ES-I3 (cell line): ENCODE data around the gene FFAR1.
"Not testable (repeated sequence)": the region's sequence is repeated elsewhere in the genome, so short reads cannot be mapped to it uniquely, and the experiment has no call there.

Experiments
- H3K36me3 ChIP-seq: 2 replicates; pipeline ENCODE4 v1.6.1; 2013; ENCODE audit warnings: mild to moderate bottlenecking, low read length, control low read depth, moderate library complexity; ENCODE audit not compliant: insufficient read depth
- H3K4me1 ChIP-seq: 2 replicates; pipeline ENCODE4 v1.6.1; 2013; ENCODE audit warnings: mild to moderate bottlenecking, control low read depth, low read length; ENCODE audit not compliant: insufficient read depth
- H3K9ac ChIP-seq: 2 replicates; pipeline ENCODE4 v1.6.1; 2013; ENCODE audit warnings: low read depth, mild to moderate bottlenecking, low read length, moderate library complexity
- H3K9me3 ChIP-seq: 2 replicates; pipeline ENCODE4 v1.6.1; 2013; ENCODE audit warnings: mild to moderate bottlenecking, low read length, moderate library complexity; ENCODE audit not compliant: control insufficient read depth, insufficient read depth

The FFAR1 gene

GRCh38 chr19:35370722-35371121 lies 23.0 kb downstream of the FFAR1 start, which contains the start of gene GPR42:
Gene GPR42 (plus strand): TSS chr19:35371068. CDS start chr19:35371360, 292 bp downstream.
- H3K9me3 ChIP-seq: no peaks in the 10 kb centered on the region
- H3K4me1 ChIP-seq: no peaks in the 10 kb centered on the region
- H3K9ac ChIP-seq: no peak within 1 kb of the TSS
- no peaks in the 10 kb centered on the region for H3K36me3 ChIP-seq

GRCh38 chr19:35373492-35373891 lies 25.8 kb downstream of the FFAR1 start:
- no peaks in the 10 kb centered on the region for H3K9me3 ChIP-seq
- no peaks in the 10 kb centered on the region; the same call in 1 of the 2 replicates for H3K4me1 ChIP-seq
- no peak overlapping the region for H3K9ac ChIP-seq
- no peaks in the 10 kb centered on the region for H3K36me3 ChIP-seq

GRCh38 chr19:35374031-35374430 lies 26.3 kb downstream of the FFAR1 start:
- H3K9me3 ChIP-seq, H3K36me3 ChIP-seq, H3K9ac ChIP-seq, H3K4me1 ChIP-seq: not testable (repeated sequence)

- Histone ChIP-seq H3K9ac (no peak overlapping the region), H3K4me1 (no peaks in the 10 kb centered on the region; the same call in 1 of the 2 replicates), H3K36me3 (no peaks in the 10 kb centered on the region), H3K9me3 (no peaks in the 10 kb centered on the region)
Observed at GRCh38 chr19:35375505-35376307, 28.0 kb downstream of the FFAR1 start.

- H3K36me3 ChIP-seq: no peaks in the 10 kb centered on the region
- no peaks in the 10 kb centered on the region; the same call in 1 of the 2 replicates for H3K9me3 ChIP-seq
- no peak overlapping the region for H3K9ac ChIP-seq
- H3K4me1 ChIP-seq: no peaks in the 10 kb centered on the region; the same call in 1 of the 2 replicates
Observed at GRCh38 chr19:35377656-35378055, 30.0 kb downstream of the FFAR1 start.

GRCh38 chr19:35378356-35378755 lies 30.7 kb downstream of the FFAR1 start:
- Histone ChIP-seq H3K4me1 (no peaks in the 10 kb centered on the region; the same call in 1 of the 2 replicates), H3K36me3 (no peaks in the 10 kb centered on the region), H3K9me3 (no peaks in the 10 kb centered on the region; the same call in 1 of the 2 replicates), H3K9ac (no peak overlapping the region)

- not testable (repeated sequence) for H3K4me1 ChIP-seq, H3K9ac ChIP-seq, H3K36me3 ChIP-seq, H3K9me3 ChIP-seq
Observed at GRCh38 chr19:35379545-35379944, 31.8 kb downstream of the FFAR1 start.

- Histone ChIP-seq H3K9ac (no peak overlapping the region), H3K36me3 (no peaks in the 10 kb centered on the region), H3K9me3 (no peaks in the 10 kb centered on the region; the same call in 1 of the 2 replicates), H3K4me1 (no peaks in the 10 kb centered on the region; the same call in 1 of the 2 replicates)
Observed at GRCh38 chr19:35379992-35380391, 32.3 kb downstream of the FFAR1 start.

- Histone ChIP-seq H3K9me3 (peaks cover 3% of the 10 kb centered on the region), H3K4me1 (no peaks in the 10 kb centered on the region; the same call in 1 of the 2 replicates), H3K36me3 (no peaks in the 10 kb centered on the region), H3K9ac (no peak overlapping the region)
Observed at GRCh38 chr19:35380450-35381124, 32.9 kb downstream of the FFAR1 start.

GRCh38 chr19:35381318-35381717 lies 33.6 kb downstream of the FFAR1 start:
- Histone ChIP-seq H3K4me1 (no peaks in the 10 kb centered on the region; the same call in 1 of the 2 replicates), H3K9me3 (peaks cover 3% of the 10 kb centered on the region), H3K36me3 (no peaks in the 10 kb centered on the region), H3K9ac (no peak overlapping the region)

- no peak overlapping the region for H3K9ac ChIP-seq
- no peaks in the 10 kb centered on the region for H3K36me3 ChIP-seq
- H3K9me3 ChIP-seq: peaks cover 3% of the 10 kb centered on the region
- no peaks in the 10 kb centered on the region; the same call in 1 of the 2 replicates for H3K4me1 ChIP-seq
Observed at GRCh38 chr19:35381926-35382325, 34.2 kb downstream of the FFAR1 start.

- H3K9me3 ChIP-seq: peaks cover 4% of the 10 kb centered on the region
Observed at GRCh38 chr19:35383536-35383935, 35.8 kb downstream of the FFAR1 start.

GRCh38 chr19:35388277-35389054 lies 40.8 kb downstream of the FFAR1 start:
- Histone ChIP-seq H3K9me3 (peaks cover 10% of the 10 kb centered on the region), H3K9ac (no peak overlapping the region), H3K36me3 (no peaks in the 10 kb centered on the region), H3K4me1 (no peaks in the 10 kb centered on the region)

More at GRCh38 chr19:35383536-35383935, 35.8 kb downstream of the FFAR1 start:
- H3K36me3 ChIP-seq: no peaks in the 10 kb centered on the region
- no peak overlapping the region for H3K9ac ChIP-seq
- no peaks in the 10 kb centered on the region for H3K4me1 ChIP-seq

GRCh38 chr19:35389192-35389861 lies 41.6 kb downstream of the FFAR1 start:
- Histone ChIP-seq H3K9ac (no peak overlapping the region), H3K4me1 (no peaks in the 10 kb centered on the region), H3K36me3 (no peaks in the 10 kb centered on the region), H3K9me3 (peaks cover 10% of the 10 kb centered on the region)
